Measurements from ENCODE around the gene INPP5D.

DNA sequence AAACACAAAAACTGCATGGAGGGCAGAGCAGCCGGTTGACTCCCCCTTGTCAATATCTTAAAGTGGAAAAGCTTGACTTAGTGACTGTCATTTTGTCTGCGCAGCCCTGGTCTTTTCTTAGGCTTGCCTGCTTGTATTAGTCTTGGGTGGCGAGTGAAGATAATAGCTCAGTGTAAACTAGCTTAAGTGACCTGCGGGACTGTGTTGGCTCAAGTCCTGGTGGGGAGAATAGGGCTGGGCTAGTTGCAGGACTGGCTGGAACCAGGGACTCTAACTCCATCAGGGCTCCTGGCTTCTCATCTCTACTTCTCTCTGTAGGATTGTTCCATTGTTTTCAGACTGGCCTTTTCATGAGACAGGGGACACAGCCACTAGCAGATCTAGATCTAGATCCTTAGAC, 183.2 kb downstream of the INPP5D start:
- TF ChIP-seq ZFP36 (IDR thresholded peaks at IDR 0.05; ENCODE audit: borderline replicate concordance, low read depth, low read length, partially characterized antibody): no peak
- TF ChIP-seq ZNF263 (CRISPR knock-in tag; IDR thresholded peaks at IDR 0.05): no peak
- TF ChIP-seq NFIC (IDR thresholded peaks at IDR 0.05; ENCODE audit: low read length): no peak
